GM19328 (cell line): Measurements from ENCODE around the gene MAP6D1.

ENCODE experiments used
- ATAC-seq: cut with Tn5 transposase; IDR thresholded peaks from one replicate; pipeline ENCODE4 v1.9.1; 2021; ENCODE audit warnings: mild to moderate bottlenecking, moderate library complexity; ENCODE audit not compliant: unreplicated experiment

MAP6D1 gene

DNA sequence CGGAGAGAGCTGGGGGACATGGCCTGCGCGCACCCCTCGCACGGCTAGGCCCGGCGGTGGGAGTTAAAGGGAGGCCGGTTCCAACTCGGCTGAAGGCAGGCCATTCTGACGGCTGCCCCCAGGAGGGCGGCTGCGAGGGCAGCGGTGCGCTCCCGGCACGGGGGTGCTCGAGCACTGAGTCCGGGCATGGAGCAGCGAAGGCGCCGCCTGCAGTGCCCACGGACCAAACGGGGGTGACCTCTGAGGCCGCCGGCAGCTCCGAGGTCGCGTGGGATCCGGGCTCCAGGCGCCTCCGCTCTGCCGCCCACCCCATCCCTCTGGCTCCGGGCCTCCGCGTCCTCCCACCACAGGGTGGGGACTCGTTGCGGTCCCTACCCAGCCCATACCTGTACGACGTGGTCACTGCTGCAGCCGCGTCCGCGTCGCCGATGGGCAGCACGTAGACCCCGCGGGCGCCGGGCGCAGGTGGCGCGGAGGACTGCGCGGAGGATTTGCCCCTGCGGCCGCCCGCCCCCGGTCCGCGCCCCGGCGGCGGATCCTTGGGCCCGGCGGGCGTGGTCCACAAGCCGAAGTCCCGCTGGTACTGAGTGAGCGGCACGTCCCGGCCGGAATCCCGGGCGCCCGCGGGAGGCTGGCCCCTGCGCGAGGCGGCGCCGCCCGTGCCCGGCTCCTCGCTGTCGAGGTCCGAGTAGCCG lies 469 bp downstream of the MAP6D1 start:
- ATAC-seq, result peak; percentile 27

DNA sequence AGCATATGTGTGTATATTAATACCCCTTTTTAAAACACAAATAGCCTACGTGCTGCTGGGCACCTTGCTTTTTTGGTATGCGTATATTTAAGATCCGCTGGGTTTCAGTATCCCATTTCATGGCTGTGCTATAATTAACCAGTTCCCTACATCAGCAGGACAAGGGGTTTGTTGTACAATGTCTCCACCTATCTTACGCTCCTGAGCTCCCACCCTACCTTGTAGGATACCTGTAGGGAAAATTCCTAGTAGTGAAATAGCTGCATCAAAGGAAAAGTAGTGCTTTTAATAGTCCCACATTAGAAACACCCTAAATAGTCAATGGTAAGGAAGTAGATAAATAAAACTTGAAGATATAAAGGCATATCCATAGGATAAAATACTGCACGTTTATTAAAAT lies 1.4 kb downstream of the MAP6D1 start:
- ATAC-seq, result no peak

DNA sequence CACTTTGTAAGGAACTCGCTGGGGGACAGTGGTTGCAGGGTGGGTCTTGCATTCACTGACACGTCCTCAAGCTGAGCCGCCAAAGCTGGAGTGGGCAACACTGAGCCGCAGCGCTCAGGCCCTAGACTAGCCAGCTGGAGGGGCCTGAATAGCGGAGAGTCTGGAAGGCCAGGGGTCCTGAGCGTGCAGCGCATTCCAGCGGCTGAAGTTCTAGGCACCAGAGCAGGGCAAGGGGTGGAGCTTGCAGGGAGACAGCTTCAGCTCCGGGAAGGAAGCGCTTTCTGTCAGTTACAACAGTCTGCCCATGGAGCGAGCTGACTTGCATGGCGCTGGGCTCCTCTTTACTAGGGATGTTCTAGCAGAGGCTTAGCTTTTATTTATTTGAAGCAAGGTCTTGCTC lies 2.7 kb downstream of the MAP6D1 start:
- no peak for ATAC-seq

- no peak for ATAC-seq
Observed at GRCh38 chr3:183819831-183820230, 5.5 kb downstream of the MAP6D1 start.

GRCh38 chr3:183818706-183819624 lies 6.4 kb downstream of the MAP6D1 start:
- ATAC-seq, result no peak

GRCh38 chr3:183818041-183818620 lies 7.2 kb downstream of the MAP6D1 start:
- ATAC-seq, result no peak

DNA sequence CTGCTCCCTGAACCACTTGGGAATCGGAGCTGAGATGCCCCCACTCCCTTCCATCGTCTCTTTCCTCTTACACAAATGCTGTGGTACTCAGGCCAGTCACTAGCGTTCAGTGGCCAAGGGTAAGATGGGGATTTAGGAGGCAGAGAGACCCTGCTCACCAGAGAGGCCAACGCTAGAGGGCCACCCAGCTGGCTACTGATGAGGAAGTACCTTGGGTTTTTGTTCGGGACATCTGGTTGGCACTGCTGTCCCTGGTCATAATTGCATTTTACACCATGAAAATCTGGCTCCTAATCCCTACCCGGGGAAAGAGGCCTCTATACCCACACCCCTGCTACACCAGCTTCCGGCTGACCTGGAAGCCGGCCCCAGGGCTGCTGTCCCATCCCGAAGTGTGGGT lies 7.7 kb downstream of the MAP6D1 start:
- ATAC-seq, result no peak

DNA sequence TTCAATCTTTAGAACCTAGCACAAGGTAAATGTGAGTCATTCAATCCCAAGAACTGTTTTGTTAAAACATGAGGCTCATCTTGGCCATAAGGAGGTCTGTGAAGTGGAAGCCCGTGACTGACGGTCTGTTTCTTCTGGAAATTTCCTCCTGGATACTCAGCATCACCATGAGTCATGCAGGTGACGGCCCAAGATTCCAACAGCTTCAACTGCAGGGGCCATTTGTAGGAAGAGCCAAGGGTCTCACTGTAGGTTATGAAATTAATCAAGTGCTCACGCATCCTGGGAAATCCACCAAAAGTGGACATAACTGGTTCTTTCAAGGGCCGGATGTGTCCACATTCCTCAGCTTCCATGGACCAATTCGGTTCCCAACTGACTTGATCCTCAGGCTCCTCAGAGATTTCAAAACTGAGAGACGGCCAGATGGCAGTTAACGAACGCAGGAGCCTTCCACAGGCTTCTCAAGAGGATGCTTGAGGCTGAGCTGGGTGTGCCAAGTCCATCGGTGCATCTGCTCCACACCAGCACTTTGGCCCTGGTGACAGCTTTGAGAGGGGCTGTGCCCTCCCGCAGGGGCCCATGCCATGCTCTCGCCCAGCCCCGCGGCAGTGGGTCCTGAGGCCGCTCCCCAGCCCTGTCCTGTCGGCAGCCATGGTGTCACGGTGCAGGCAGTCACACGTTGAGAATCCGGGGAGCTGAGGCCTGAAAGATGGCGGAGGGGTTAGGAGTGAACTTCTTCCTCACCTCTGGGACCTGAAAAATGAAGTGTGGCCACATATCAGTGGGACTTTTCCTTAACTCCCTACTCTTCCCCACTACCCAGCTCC lies 8.5 kb downstream of the MAP6D1 start:
- no peak for ATAC-seq

DNA sequence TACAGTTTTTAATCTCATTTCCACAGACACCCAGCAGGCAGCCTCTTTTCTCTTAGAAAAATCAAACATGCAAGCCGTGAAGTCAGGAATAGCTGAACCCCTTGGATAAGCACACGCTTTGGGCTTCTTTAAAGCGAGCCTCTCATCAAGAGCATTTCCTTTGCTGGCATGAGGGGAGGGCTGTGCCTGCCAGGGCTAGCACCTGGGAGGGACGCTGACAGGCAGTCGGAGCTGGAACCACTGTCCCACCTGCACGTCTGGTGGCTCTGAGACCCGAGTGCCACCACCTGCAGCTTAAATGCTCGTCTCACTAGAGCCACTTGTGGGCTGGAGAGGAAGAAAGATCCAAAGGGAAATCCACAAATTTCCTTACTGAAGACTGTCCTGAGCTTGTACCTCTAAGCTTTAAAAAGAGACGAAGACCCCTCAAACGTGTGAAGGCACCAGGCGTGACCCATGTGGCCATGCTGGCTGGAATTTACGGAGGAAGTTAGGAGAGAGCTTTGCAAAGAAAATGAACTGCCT lies 9.4 kb downstream of the MAP6D1 start:
- ATAC-seq, result no peak

DNA sequence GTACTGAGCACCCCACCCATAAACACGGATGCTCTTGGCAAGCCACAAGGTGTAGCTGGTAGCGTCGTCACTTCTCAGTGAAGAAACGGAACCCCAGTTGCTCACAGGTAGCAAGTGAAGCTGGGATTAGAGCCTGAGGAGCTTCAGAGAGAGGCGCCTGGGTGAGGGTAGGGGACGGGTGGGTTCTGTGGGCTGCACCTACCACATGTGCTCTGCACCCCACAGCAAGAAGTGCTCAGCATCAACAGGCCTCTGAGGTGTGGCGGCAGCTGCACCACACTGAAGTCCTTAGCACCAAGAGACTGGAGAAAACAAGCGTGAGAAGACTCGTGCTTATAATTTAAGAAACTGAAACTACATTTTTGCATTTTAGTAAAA lies 9.8 kb downstream of the MAP6D1 start:
- no peak for ATAC-seq

DNA sequence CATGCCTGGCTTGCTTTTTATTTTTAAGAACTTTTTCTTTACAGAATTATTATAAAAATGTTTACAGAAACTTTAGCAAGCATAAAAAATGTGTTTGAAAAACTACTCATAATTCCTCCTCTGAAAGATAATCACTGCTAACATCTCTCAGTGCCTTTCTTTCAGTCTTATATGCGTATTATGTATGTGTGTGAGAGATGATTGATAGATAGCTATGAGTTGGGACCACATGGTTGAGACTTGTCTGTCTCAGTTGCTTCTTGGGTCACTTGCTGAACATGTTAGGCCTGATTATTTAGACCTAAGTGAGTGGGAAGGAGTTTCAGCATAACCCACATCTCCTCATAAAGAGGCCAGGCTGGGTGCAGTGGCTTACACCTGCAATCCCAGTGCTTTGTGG lies 11.1 kb downstream of the MAP6D1 start:
- ATAC-seq, result no peak

DNA sequence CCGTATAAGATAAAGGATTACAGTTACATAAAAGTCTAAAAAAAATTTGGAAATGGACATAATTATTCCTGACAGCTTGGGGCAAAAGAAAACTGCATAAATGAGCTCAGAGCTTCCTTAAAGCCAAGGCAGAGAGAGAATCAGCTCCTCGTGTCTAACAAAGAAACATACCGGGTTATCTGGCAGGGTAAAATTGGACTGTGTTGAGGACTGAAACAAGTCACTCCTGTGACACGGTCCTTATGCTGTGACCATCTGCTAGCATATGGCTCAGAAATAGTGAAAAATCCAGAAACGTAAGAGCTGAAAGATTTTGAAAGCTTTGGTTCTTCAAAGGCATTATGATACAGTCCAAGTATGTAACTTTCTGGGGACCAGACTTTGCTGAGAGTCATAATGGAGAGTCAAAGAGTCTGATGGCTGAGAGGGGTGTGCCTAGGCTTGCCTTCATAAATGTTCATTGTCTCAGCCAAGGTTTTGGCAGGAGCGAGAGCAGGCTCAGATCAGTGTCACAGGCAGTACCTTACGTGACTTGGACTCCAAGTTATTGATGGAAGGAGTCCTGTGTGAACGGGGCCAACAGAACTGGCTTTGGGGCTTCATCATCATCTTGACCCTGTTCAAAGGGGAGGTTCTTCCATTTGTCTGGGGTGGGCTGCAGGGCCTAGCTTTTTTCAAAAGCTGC lies 12.5 kb downstream of the MAP6D1 start:
- no peak for ATAC-seq

- no peak for ATAC-seq
Observed at GRCh38 chr3:183811638-183812037, 13.7 kb downstream of the MAP6D1 start.

GRCh38 chr3:183810643-183811594 lies 14.5 kb downstream of the MAP6D1 start:
- no peak for ATAC-seq

GRCh38 chr3:183809270-183809669 lies 16.1 kb downstream of the MAP6D1 start:
- ATAC-seq, result no peak

GRCh38 chr3:183808355-183808754 lies 17.0 kb downstream of the MAP6D1 start:
- no peak for ATAC-seq

- no peak for ATAC-seq
Observed at GRCh38 chr3:183807881-183808280, 17.5 kb downstream of the MAP6D1 start.

GRCh38 chr3:183807209-183807728 lies 18.1 kb downstream of the MAP6D1 start:
- no peak for ATAC-seq

DNA sequence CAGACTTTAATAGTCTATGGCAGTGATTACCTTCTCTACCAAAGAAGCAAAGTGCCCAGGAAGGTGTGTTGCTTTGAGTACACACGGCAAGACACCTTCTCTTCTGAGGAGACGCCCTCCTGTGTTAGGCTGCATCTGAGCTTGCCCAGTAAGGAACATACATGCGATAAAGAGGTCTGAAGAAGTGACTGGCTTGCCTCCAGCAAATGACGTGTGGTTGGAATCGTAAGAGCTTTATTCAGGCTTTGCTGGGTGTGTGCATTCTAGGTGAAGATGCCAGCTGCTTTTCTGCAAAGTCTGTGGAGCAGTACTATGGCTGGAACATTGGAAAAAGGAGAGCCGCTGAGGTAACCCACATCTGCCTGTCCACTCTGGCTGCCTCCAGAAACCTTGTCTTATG lies 22.4 kb downstream of the MAP6D1 start:
- ATAC-seq, result no peak
